HUES6 (cell line): Measurements from ENCODE around the gene KRT13.

Experiments used
- H3K27ac ChIP-seq: 2 replicates; pipeline ENCODE4 v1.7.0; 2013; ENCODE audit warnings: low read depth, mild to moderate bottlenecking, low read length, inconsistent platforms
- H3K27me3 ChIP-seq: 2 replicates; pipeline ENCODE4 v1.6.1; 2013; ENCODE audit warnings: low read length; ENCODE audit not compliant: control insufficient read depth, insufficient read depth
- H3K36me3 ChIP-seq: 2 replicates; pipeline ENCODE4 v1.6.1; 2013; ENCODE audit warnings: low read length; ENCODE audit not compliant: control insufficient read depth, insufficient read depth
- H3K4me1 ChIP-seq: 2 replicates; pipeline ENCODE4 v1.6.1; 2013; ENCODE audit warnings: low read length; ENCODE audit not compliant: control insufficient read depth, insufficient read depth
- H3K4me3 ChIP-seq: 2 replicates; pipeline ENCODE4 v1.5.1; 2013; ENCODE audit warnings: low read depth, low read length
- H3K9ac ChIP-seq: one replicate; pipeline ENCODE4 v1.6.1; 2013; ENCODE audit warnings: mild to moderate bottlenecking, low read length
- H3K9me3 ChIP-seq: 2 replicates; pipeline ENCODE4 v1.6.1; 2013; ENCODE audit warnings: low read depth, low read length; ENCODE audit not compliant: control insufficient read depth, insufficient read depth

KRT13 gene

DNA sequence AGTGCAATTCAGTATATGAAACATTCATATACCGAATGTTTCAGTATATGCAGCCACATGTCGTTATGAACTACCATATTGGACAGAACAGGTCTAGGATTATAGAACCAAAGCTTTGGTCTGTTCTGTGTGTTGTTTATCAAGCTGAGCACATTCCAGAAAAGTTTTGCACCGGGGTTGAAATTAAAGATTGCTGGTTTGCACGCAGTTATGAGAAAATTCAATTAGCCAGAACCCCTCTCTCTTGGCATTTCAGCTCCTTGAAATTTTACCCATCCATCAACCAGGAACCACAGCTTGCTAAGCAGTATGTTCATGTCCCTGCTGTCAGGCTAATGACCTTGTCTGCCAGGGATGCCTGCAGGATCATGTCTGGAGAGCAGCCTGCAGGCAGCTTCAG, 47.7 kb downstream of the KRT13 start:
- Histone ChIP-seq H3K9me3 (no peaks in the 10 kb centered on the region; the same call in 1 of the 2 replicates), H3K27me3 (no peaks in the 10 kb centered on the region), H3K36me3 (no peaks in the 10 kb centered on the region), H3K4me3 (no peak overlapping the region), H3K9ac (no peak overlapping the region), H3K4me1 (no peaks in the 10 kb centered on the region), H3K27ac (no peak overlapping the region)

DNA sequence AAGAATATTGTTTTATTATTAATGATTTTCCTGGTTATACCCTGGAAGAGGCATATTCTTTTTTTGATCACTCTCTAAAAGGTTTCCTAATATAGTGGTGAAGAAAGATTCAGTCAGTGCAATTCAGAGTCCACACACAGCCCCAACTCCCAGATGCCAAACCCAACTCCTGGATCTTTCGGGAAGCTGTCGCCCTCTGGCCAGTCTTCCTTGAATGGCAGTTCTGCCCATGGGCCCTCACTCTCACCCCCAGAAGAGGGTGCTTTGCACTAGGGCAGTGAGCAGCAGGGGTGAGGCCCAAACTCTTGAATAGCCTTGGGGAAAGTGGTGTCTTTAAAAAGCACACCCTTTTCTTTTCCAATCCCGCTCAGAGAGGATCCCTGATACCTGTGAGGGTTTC, 49.2 kb downstream of the KRT13 start:
- Histone ChIP-seq H3K4me3 (no peak overlapping the region), H3K4me1 (no peaks in the 10 kb centered on the region), H3K27ac (no peak overlapping the region), H3K36me3 (no peaks in the 10 kb centered on the region), H3K9ac (no peak overlapping the region), H3K9me3 (peaks cover 11% of the 10 kb centered on the region), H3K27me3 (no peaks in the 10 kb centered on the region; the same call in 1 of the 2 replicates)

DNA sequence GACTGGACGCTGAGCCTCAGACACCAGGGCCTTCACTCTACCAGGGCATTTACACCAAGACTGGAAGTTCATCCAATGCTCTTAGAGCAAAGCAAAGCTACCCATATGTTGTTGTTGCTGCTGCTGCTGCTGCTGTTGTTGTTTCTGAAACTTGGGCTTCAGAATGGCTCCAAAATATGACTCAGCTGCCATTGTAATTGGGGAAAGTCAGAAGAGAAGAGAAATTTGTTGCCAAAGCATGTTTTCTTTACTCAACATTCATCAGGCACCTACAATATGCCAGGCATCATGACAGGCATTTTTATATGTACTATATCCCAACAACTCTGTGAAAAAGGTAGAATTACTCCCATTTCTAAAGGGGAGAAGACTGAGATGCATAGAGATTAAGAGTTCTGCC, 50.2 kb downstream of the KRT13 start:
- Histone ChIP-seq H3K9me3 (peaks cover 11% of the 10 kb centered on the region), H3K4me1 (no peaks in the 10 kb centered on the region), H3K9ac (no peak overlapping the region), H3K27ac (no peak overlapping the region), H3K27me3 (no peaks in the 10 kb centered on the region; the same call in 1 of the 2 replicates), H3K4me3 (no peak overlapping the region), H3K36me3 (no peaks in the 10 kb centered on the region)

DNA sequence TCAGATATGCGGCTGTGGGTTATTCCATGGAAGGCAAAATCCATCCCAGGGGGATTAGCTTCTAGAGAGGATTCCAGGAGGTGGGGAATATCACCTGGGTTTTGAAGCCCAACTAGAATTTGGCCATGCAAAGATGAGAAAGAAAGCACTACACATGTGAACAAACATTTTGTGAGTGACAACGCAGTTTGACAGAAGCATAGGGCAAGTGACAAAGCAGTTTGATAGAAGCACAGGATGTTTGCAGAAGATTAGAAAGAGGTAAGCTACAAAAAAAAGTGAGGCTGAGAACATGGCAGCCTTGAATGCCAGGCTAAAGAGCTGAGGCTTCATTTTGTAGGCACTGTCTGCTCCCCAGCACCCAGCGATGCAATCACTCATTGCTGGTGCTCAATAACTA, 52.3 kb downstream of the KRT13 start:
- Histone ChIP-seq H3K4me3 (no peak overlapping the region), H3K4me1 (no peaks in the 10 kb centered on the region), H3K36me3 (no peaks in the 10 kb centered on the region), H3K9ac (no peak overlapping the region), H3K9me3 (peaks cover 11% of the 10 kb centered on the region), H3K27ac (no peak overlapping the region), H3K27me3 (no peaks in the 10 kb centered on the region; the same call in 1 of the 2 replicates)

DNA sequence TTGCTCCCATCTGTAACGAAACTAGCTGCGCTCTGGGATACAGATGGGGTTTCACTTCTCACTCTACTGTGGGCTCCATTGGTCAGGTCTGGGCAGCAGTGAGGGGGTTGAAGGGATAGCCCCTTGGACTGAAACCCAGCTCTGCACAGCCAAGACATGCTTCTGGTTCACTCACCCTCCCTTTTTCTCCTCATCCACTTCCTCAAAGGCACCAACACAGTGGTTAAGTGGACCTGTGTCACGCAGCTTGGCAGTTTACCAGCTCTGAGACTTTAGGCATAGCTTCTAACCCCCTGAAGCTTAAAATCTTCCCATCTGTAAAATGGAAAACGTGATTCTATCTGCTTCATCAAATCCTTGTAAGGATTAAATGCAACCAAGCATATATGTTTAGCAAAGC, 53.1 kb downstream of the KRT13 start:
- H3K4me1 ChIP-seq: peaks cover 3% of the 10 kb centered on the region; the same call in 1 of the 2 replicates

DNA sequence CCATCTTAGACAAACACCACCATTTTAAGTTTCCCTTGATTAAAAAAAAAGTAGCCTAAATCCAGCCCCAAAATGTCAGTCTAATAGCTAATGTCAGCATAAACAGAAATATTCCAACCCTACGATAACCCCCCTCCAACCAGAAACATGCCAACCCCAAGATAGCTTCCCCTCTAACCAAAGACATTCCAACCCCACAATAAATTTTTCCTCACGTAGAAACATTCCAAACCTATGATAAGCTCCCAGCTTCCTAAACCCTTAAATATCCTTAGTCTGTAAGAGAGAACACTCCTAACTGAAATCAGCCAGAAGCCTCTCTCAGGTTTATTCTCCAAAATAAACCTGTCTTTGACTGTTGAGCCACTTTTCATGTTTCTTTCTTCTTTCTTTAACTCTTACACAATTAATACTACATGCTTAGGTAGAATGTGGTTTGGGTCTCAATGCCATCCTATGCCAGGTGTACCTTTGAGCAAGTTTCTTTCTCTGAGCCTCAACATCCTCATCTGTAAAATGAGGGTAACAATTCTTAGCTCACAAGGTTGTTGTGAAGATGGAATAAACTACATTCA, 54.2 kb downstream of the KRT13 start:
- H3K27me3 ChIP-seq: no peaks in the 10 kb centered on the region; the same call in 1 of the 2 replicates
- no peaks in the 10 kb centered on the region for H3K36me3 ChIP-seq
- H3K9ac ChIP-seq: no peak overlapping the region
- peaks cover 3% of the 10 kb centered on the region; the same call in 1 of the 2 replicates for H3K4me1 ChIP-seq
- no peak overlapping the region for H3K27ac ChIP-seq
- peaks cover 11% of the 10 kb centered on the region for H3K9me3 ChIP-seq
- H3K4me3 ChIP-seq: no peak overlapping the region

More for the DNA sequence above, 53.1 kb downstream of the KRT13 start:
- Histone ChIP-seq H3K4me3 (no peak overlapping the region), H3K27me3 (no peaks in the 10 kb centered on the region; the same call in 1 of the 2 replicates), H3K9ac (no peak overlapping the region), H3K27ac (no peak overlapping the region), H3K36me3 (no peaks in the 10 kb centered on the region), H3K9me3 (peaks cover 11% of the 10 kb centered on the region)
